VCaP (cell line): ENCODE data around the gene MAGEF1.

ENCODE experiments used
- H3K27ac ChIP-seq: fragments of 450-650 bp; 2 replicates; pipeline ENCODE4 v1.5.1; 2017
- CTCF ChIP-seq: fragments of 450-650 bp; conservative IDR thresholded peaks from 2 replicates; pipeline ENCODE4 v1.5.1; 2017; ENCODE audit warnings: mild to moderate bottlenecking, moderate library complexity

The MAGEF1 gene

GRCh38 chr3:184683234-184683633 is 28.6 kb downstream of the MAGEF1 start:
- no peak overlapping the region for H3K27ac ChIP-seq
- TF ChIP-seq CTCF, result no peak

GRCh38 chr3:184682671-184683070 is 29.2 kb downstream of the MAGEF1 start:
- no peak for TF ChIP-seq CTCF
- no peak overlapping the region for H3K27ac ChIP-seq

GRCh38 chr3:184680385-184681345 is 31.2 kb downstream of the MAGEF1 start:
- no peak for TF ChIP-seq CTCF
- H3K27ac ChIP-seq, result no peak overlapping the region

- H3K27ac ChIP-seq, result no peak overlapping the region
- TF ChIP-seq CTCF, result no peak
Observed at GRCh38 chr3:184679056-184679816, 32.6 kb downstream of the MAGEF1 start.

GRCh38 chr3:184678317-184679055 is 33.4 kb downstream of the MAGEF1 start:
- no peak overlapping the region for H3K27ac ChIP-seq
- TF ChIP-seq CTCF, result no peak

- no peak for TF ChIP-seq CTCF
- no peak overlapping the region for H3K27ac ChIP-seq
Observed at GRCh38 chr3:184677344-184678316, 34.2 kb downstream of the MAGEF1 start.
